SK-N-SH (cell line): Measurements from ENCODE around the gene RRM2.

Source experiments
- CTCF ChIP-seq: fragments of 200-600 bp; sonication (generic); IDR thresholded peaks from 2 replicates; pipeline ENCODE4 v1.6.1; 2017; ENCODE audit warnings: antibody characterized with exemption, mild to moderate bottlenecking, moderate library complexity
- MAX ChIP-seq: IDR thresholded peaks from 2 replicates; pipeline ENCODE4 v1.4.0; 2012; ENCODE audit warnings: low read depth
- YY1 ChIP-seq: IDR thresholded peaks from 2 replicates; pipeline ENCODE4 v1.4.0; 2012; ENCODE audit warnings: low read depth, mild to moderate bottlenecking

GRCh38 chr2:10171006-10171800 lies 48.7 kb downstream of the RRM2 start:
- TF ChIP-seq CTCF (no peak), MAX (no peak), YY1 (no peak)
